GM19467 (cell line): ENCODE results near the gene UBTD1.

ENCODE experiments used
- ATAC-seq: cut with Tn5 transposase; IDR thresholded peaks from one replicate; pipeline ENCODE4 v1.9.1; 2021; ENCODE audit warnings: mild to moderate bottlenecking, moderate library complexity; ENCODE audit not compliant: unreplicated experiment

Gene UBTD1

DNA sequence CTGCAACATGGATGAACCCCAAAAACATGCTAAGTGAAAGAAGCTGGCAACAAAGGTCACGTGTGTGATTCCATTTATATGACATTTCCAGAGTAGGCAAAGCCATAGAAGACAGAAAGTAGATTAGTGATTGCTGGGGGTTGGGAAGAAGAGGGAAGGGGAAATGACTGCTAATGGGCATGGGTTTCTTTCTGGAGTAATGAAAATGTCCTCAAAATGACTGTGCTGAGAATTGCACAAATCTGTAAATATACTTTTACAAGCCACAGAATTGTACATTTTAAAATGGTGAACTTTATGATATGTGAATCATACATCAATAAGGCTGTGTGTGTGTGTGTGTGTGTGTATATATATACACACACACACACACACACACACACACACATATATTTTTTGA lies 16.3 kb upstream of the UBTD1 start:
- ATAC-seq, result no peak

GRCh38 chr10:97483506-97483905 lies 15.2 kb upstream of the UBTD1 start:
- ATAC-seq, result no peak

DNA sequence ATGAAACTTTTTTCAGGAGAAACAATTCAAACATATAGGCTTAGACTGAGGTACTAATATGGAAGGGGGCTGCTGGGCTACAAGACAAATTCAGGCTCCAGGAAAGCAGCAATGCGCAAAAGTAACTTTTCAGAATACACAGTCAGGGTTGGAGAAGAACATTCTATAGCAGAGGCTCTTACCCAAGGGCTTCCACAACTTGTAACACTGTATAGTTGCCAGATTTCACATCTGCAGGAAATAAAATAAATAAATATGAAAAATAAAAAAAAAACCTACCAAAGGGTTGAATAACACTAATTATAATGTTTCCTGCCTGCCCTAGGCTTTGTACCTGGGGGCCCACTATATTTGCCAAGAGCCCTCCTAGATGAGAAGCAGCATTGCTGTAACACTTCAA lies 14.8 kb upstream of the UBTD1 start:
- ATAC-seq, result no peak

DNA sequence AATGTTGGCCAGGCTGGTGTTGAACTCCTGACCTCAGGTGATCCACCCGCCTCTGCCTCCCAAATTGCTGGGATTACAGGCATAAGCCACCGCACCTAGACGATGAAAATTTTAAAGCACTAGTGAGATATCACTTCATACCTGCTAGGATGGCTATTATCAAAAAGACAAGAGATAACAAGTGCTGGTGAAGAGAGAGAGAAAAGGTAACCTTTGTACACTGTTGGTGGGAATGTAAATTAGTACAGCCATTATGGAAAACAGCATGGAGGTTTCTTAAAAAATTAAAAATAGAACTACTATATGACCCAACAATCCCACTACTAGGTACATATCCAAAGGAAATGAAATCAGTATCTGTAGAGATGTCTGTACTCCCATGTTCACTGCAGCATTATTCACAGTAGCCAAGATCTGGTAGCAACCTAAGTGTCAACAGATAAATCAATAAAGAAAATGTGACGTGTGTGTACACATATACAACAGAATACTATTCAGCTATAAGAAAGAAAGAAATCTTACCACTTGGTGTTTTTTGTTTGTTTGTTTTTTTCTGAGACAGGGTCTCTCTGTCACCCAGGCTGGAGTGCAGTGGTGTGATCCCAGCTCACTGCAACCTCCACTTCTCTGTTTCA lies 13.0 kb upstream of the UBTD1 start:
- no peak for ATAC-seq

GRCh38 chr10:97490592-97490991 lies 8.1 kb upstream of the UBTD1 start:
- ATAC-seq, result no peak

- ATAC-seq, result no peak
These were observed 4.6 kb upstream of the UBTD1 start for GRCh38 chr10:97494151-97494550.

DNA sequence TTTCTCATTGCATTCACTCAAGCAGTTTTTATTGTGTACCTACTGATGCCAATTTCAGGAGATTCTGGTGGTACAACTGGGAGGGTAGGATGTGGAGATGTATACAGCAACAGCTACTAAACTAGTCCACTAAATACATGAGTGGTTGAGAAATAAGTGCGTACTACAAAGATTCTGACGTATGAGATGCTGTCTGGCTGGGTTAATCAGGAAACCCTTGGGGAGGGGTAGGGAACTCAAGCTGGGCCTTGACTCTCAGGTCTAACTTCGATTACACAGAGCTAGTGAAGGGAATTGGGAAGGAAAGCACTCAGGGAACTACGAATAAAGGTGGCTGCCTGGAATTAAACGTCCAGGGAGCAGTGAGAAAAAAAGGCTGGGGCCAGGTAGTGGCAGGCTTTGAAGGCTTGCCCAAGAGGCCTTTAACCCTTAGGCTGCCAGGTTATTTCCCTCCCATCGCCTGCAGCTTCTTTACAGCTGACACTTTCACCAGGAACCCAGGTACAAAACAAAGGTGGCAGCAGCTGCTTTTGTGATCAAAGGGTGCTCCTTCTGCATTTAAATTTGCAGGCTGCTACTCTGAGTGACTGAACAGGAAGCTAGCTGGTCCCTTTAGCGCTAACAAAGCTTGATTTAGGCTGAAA lies 3.7 kb upstream of the UBTD1 start:
- no peak for ATAC-seq

- ATAC-seq, result peak; percentile 17
These were observed 1.1 kb upstream of the UBTD1 start for GRCh38 chr10:97497572-97498075.

DNA sequence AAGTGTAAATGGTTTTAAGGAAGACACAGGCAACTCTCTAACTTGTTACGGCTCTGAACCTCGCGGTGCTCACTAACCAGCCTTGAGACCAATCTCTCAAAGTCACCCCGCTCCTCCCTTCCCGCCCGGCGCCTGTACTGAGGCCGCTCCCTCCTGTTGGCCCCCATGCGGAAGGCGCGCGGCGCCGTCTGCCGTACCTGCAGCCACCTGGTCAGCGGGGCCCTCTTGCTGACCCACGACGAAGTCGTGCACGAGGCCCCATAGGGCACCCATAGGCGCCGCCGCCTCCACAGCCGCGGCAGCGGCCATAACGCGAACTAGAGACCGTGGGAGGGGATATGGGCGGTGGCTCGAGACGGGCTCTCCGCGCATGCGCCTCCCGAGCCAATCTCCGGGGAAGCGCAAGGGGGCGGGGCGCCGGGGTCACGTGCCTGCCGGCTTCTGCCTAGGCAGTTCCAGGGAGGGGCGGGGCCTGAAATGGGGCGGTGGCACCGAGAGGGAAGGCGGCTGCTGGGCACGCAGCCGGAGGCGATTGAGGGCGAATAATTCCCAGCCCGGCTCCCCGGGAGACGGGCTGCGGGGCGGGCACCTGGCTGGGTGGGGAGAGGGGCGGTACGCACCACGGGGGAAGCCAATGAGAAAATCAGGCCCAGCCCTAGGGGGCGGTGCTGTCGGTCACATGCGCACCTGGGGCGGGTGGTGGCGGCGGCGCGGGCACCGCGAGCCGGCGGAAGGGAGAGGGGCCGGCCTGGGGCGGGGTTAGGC lies 466 bp upstream of the UBTD1 start, which contains the start of gene MMS19:
TSS of gene MMS19 (minus strand) at position 347 of the 765 bp plus-strand sequence. CDS start at position 309, 38 bp downstream.
- peak; percentile 90 for ATAC-seq

GRCh38 chr10:97499561-97500296 lies 1.0 kb downstream of the UBTD1 start:
- no peak for ATAC-seq

- no peak for ATAC-seq
These were observed 1.5 kb downstream of the UBTD1 start for GRCh38 chr10:97500297-97500575.

DNA sequence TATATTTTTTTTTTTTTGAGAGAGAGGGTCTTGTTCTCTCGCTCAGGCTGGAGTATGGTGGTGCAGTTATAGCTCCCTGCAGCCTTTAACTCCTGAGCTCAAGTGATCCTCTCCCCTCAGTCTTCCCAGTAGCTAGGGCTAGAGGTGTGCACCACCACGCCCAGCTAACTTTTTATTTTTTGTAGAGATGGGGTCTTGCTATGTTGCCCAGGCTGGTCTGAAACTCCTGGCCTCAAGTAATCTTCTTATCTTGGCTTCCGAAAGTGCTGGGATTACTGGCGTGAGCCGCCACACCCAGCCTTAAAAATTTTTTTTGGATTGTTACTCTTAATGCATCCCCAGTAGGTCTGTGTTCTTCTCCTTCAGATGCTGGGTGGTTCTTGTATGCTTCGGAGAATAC lies 4.2 kb downstream of the UBTD1 start:
- ATAC-seq, result no peak

DNA sequence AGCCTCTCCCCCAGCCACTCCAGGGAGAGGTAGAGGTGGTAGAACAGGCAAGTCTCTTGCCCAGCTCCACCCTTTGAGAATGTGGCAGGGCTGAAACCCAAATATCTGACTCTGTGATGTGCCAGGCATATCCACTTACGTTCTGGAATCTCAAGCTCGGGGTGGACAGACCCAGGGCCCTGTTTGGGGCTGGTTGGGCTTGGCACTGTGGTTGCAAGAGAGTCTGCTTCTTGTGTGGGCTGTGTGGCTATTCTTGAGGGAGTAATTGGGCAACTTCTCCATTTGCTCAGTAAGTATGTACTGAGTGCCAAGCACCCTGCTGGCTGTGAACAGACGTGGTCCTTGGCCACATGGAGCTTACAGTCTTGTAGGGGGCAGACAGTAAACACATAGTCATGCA lies 4.7 kb downstream of the UBTD1 start:
- no peak for ATAC-seq

DNA sequence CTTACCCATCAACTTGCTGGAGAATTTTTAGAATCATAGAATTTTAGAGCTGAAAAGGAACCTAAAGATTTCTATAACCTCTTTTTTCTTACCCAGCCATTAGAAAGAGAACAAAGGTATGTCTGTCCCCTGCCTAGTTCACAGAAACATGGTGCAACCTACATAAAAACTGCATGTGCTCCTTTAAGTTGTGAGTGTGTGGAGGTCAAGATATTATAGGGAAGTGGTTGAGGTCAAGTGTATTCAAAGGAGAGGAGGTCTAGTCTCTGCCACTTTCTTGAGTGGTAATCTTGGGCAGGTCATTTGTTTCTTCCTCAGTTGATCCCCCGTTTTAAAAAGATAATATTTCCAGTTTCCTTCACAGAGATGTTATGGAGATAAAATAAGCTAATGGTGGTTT lies 6.4 kb downstream of the UBTD1 start:
- no peak for ATAC-seq

DNA sequence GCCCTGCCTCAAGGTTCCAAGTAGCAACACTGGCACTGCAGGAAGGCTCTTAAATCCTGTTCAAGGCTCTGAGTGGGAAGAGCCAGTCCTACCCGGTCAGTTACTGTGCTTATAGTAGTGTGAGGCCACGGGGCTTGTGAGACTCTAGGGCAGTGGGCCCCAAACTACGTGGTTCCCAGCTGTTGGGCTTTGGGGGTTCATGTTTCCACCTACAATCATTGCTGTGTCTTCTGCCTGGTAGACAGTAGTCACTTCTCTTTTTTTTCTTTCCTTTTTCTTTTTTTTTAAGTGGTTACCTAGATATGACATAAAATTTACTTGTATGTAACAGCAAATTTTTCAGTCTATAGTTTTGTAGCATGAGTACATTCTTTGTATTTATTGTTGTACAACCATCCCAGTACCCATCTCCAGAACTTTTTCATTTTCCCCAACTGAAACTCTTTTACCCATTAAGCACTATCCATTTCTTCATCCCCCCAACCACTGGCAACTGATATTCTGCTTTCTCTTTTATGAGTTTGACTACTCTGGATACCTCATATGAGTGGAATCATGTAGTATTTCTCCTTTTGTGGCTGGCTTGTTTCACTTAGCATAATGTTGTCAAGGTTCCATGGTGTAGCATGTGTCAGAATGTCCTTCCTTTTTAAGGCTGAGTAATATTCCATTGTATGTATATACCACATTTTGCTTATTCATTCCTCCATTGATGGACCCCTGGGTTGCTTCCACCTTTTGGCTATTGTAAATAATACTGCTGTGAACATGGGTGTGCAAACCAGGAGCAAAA lies 7.7 kb downstream of the UBTD1 start:
- ATAC-seq, result no peak

GRCh38 chr10:97508342-97508741 lies 9.6 kb downstream of the UBTD1 start:
- no peak for ATAC-seq

DNA sequence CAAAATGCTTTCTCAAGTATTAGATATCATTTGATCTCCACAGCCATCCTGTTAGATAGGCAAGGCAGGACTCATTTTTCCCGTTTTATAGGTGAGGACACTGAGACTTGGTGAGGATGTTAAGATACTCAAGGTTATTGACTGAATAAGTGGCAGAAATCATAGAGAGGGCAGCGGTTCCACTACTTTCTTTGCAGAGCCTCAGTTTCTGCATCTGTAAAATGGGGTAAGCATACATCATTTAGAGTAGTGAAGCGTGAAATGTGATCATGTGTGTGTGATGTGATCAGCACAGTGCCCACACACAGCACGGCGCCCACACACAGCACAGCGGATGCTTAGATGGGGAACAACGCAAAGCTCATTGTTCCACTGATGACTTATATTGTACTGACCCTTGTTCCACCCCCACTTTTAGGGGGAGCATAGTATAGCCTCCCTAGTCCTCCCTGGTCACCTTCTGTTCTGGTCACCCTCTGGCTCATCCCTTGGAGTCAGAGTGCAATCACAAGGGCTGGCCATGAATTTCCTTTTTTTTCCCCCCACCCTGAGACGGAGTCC lies 10.5 kb downstream of the UBTD1 start:
- no peak for ATAC-seq

DNA sequence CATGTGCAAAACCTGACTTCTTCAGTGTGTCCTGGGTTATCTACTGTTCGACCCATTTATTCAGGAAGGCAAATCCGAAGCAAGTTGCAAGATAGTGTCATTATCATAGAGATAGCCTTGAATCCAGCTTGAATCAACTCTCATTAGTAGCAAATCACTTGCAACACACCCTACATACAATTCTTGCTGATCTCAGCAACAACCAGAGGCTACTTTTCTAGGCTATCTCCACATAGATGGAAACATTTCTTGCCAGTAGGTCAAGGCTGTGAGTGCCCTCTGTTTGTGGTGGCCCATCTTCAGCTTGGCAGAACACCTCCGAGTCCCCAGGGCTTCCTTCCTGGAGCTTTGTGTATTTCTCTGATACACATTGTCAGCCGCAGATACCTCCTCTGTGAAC lies 12.0 kb downstream of the UBTD1 start:
- no peak for ATAC-seq

DNA sequence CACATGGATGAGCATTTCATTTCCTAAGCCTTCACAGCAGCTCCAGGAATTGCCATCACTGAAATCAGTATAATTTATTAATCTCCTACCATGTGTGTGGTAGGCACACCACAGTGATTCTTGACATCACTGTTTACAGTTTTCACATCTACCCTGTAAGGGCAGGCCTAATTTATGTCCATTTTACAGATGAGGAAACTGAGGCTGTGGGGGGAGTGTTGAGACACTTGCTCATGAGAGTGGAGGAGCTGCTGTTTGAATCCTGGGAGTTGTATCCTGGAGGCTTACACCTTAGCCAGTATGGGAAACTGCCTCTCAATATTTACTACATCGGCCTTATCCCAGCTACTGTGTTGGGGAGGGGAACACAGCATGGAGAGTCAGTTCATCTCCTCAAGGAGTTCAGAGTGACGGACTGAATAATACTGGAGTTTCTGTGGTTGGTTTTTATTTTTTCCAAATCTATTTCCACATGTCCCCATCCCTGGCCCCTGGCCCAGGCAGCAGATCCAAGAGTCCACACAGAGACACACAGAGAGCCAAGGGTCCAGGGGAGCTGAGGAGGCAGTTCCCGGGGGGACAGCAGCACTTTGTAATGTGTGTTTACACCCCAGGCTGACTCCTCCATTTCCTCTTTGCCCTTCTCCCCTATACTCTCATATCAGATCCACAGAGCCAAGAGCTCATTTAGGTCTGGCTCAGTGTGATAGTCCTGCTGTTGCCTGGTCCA lies 13.2 kb downstream of the UBTD1 start:
- no peak for ATAC-seq

DNA sequence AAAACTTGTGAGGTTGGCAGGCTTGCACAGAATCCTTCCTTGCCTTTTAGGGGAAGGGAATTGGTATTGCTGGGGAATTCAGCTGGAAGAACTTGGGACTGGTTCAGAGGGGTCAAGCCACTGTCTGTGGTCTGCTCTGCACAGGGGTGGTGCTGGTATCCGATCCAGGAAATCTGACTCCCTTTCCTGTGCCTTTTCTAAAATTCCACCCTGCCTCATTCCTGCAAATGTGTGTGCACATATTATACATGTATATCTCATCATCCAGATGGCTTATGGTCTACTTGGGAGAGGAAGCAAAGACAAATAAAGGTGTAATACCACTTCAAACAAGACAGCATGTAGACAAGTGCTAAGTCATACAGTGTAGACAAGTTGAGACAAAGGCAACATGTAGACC lies 14.3 kb downstream of the UBTD1 start:
- no peak for ATAC-seq
